Type B pancreatic cell (in vitro differentiated cells): ENCODE results near the gene EIF5AL1. TPM values are rescaled to one million over a fixed set of nuclear protein-coding genes. Genes with fewer than 3 reads are reported as not detected.
"Not testable (repeated sequence)": the region's sequence is repeated elsewhere in the genome, so short reads cannot be mapped to it uniquely, and the experiment has no call there.

ENCODE experiments used
- DNase-seq: peaks from one replicate; pipeline ENCODE4 v3.0.0; 2021; ENCODE audit warnings: mixed read lengths; ENCODE audit not compliant: unreplicated experiment; ENCODE audit errors: extremely low spot score
- H3K27ac Mint-ChIP-seq: 2 replicates; pipeline ENCODE4 v1.8.0; 2021; ENCODE audit warnings: mild to moderate bottlenecking, mixed read lengths
- H3K27me3 Mint-ChIP-seq: 2 replicates; pipeline ENCODE4 v1.8.0; 2021; ENCODE audit warnings: mixed read lengths
- H3K36me3 Mint-ChIP-seq: 2 replicates; pipeline ENCODE4 v1.8.0; 2021; ENCODE audit warnings: mixed read lengths
- H3K4me1 Mint-ChIP-seq: one replicate; pipeline ENCODE4 v1.8.0; 2021; ENCODE audit warnings: mixed read lengths; ENCODE audit not compliant: unreplicated experiment
- H3K4me3 Mint-ChIP-seq: 2 replicates; pipeline ENCODE4 v1.8.0; 2021; ENCODE audit warnings: mild to moderate bottlenecking, mixed read lengths
- H3K9me3 Mint-ChIP-seq: 2 replicates; pipeline ENCODE4 v1.8.0; 2021; ENCODE audit warnings: mixed read lengths
- total RNA-seq: library from RNA; stranded (reverse); gene quantifications from 2 replicates; pipeline ENCODE4 v1.2.1, GENCODE V29; 2021; ENCODE audit warnings: low replicate concordance
- TF ChIP-seq, protein P1 (sequence below): fragments of 200-600 bp; sonication (generic); conservative IDR thresholded peaks from 2 replicates; pipeline ENCODE4 v1.5.0; 2021; ENCODE audit warnings: antibody characterized with exemption, mild to moderate bottlenecking

Gene EIF5AL1
- total RNA-seq, 1 donor from 2014 or later = not detected

DNA sequence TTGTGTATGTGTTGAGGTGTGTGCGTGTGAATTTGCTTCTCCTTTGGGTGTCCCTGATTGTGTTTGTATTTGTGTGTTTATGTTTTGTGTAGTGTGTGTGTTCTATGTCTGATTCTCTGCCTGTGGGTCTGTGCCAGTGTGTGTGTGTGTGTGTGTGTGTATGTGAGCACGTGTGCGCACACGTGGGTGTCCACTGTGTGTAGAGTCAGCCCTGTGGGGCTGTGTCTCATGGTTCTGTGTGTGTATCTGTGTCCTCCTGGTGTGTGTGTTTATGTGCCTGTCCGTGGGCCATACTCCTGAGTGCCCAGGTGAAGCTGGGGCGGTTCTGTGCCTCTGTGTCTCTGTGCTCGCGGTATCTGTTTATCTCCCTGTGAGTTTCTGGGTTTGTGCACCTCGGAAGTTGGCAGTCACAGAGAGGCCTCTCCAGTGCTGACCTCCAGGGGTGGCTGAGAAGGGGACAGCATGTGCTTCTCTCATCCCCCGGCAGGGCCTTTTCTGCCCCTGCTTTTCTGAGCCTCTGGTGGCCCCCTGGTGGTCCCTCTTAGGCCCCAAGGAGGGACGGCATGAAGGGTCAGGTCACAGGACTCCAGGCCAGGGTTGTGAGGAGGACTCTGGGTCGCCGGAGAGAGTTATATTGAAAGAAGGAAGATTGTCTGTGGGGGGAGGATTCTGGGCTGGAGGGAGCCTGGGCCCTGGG is 11.0 kb downstream of the EIF5AL1 start:
- TF ChIP-seq, protein P1, sequence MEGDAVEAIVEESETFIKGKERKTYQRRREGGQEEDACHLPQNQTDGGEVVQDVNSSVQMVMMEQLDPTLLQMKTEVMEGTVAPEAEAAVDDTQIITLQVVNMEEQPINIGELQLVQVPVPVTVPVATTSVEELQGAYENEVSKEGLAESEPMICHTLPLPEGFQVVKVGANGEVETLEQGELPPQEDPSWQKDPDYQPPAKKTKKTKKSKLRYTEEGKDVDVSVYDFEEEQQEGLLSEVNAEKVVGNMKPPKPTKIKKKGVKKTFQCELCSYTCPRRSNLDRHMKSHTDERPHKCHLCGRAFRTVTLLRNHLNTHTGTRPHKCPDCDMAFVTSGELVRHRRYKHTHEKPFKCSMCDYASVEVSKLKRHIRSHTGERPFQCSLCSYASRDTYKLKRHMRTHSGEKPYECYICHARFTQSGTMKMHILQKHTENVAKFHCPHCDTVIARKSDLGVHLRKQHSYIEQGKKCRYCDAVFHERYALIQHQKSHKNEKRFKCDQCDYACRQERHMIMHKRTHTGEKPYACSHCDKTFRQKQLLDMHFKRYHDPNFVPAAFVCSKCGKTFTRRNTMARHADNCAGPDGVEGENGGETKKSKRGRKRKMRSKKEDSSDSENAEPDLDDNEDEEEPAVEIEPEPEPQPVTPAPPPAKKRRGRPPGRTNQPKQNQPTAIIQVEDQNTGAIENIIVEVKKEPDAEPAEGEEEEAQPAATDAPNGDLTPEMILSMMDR = peak; percentile 28
- not testable (repeated sequence) for H3K4me1 Mint-ChIP-seq, H3K36me3 Mint-ChIP-seq, DNase-seq, H3K27me3 Mint-ChIP-seq, H3K4me3 Mint-ChIP-seq, H3K27ac Mint-ChIP-seq, H3K9me3 Mint-ChIP-seq

- H3K27ac Mint-ChIP-seq, H3K4me3 Mint-ChIP-seq, H3K4me1 Mint-ChIP-seq, H3K27me3 Mint-ChIP-seq, DNase-seq, H3K36me3 Mint-ChIP-seq, H3K9me3 Mint-ChIP-seq: not testable (repeated sequence)
Measured at GRCh38 chr10:79525049-79525710, 12.8 kb downstream of the EIF5AL1 start.

- not testable (repeated sequence) for H3K9me3 Mint-ChIP-seq, H3K4me1 Mint-ChIP-seq, H3K27me3 Mint-ChIP-seq, H3K36me3 Mint-ChIP-seq, DNase-seq, H3K4me3 Mint-ChIP-seq, H3K27ac Mint-ChIP-seq
Measured at GRCh38 chr10:79528261-79528660, 15.9 kb downstream of the EIF5AL1 start.

- not testable (repeated sequence) for H3K4me3 Mint-ChIP-seq, H3K4me1 Mint-ChIP-seq, H3K36me3 Mint-ChIP-seq, H3K27ac Mint-ChIP-seq, H3K9me3 Mint-ChIP-seq, DNase-seq, H3K27me3 Mint-ChIP-seq
Measured at GRCh38 chr10:79533142-79533902, 21.0 kb downstream of the EIF5AL1 start.

DNA sequence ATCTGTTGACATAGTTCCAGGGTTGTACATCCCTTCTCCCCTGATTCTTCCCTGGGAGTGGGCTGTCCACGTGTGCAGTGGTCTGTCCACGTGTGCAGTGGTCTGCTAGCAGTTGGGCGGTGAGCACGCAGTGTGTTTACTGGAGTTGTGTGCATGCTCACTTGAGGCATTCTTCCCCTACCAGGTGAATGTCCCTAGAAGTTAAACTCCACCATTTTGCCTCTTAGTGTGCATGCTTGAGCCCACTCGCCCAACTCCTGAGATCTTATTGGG is 21.5 kb downstream of the EIF5AL1 start:
- H3K4me3 Mint-ChIP-seq, H3K9me3 Mint-ChIP-seq, H3K27ac Mint-ChIP-seq, H3K4me1 Mint-ChIP-seq, H3K27me3 Mint-ChIP-seq, H3K36me3 Mint-ChIP-seq, DNase-seq: not testable (repeated sequence)

DNA sequence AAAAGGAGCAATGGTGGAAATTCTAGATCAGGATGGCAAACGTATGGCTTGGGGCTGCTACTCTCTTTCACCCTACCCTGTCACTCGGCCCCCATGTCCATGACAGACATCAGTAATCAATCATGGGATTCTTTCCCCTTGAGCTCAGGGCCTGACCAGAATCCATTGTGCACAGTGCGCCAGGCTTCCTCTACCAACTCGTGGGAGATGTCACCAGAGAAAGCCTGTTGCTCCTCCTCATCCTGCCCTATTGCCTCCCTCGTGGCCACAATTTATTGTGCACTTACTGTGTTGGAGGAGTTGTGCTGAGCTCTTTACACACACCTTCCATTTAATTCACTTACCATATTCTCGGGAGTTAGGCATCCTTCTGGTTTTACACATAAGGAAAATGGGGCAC is 26.0 kb downstream of the EIF5AL1 start:
- H3K4me1 Mint-ChIP-seq, H3K9me3 Mint-ChIP-seq, H3K36me3 Mint-ChIP-seq, H3K27me3 Mint-ChIP-seq, H3K27ac Mint-ChIP-seq, H3K4me3 Mint-ChIP-seq, DNase-seq: not testable (repeated sequence)

GRCh38 chr10:79540930-79541329 is 28.6 kb downstream of the EIF5AL1 start:
- DNase-seq, H3K9me3 Mint-ChIP-seq, H3K27me3 Mint-ChIP-seq, H3K36me3 Mint-ChIP-seq, H3K27ac Mint-ChIP-seq, H3K4me3 Mint-ChIP-seq, H3K4me1 Mint-ChIP-seq: not testable (repeated sequence)

GRCh38 chr10:79542626-79543025 is 30.3 kb downstream of the EIF5AL1 start:
- no peak overlapping the region for H3K27ac Mint-ChIP-seq
- TF ChIP-seq, protein P1 = no peak
- H3K4me1 Mint-ChIP-seq = no peaks in the 10 kb centered on the region
- peaks cover 6% of the 10 kb centered on the region for H3K27me3 Mint-ChIP-seq
- H3K36me3 Mint-ChIP-seq = no peaks in the 10 kb centered on the region
- H3K4me3 Mint-ChIP-seq = no peak overlapping the region
- no peaks in the 10 kb centered on the region for H3K9me3 Mint-ChIP-seq
- no peak for DNase-seq

GRCh38 chr10:79544408-79544807 is 32.1 kb downstream of the EIF5AL1 start:
- H3K27ac Mint-ChIP-seq, DNase-seq, H3K9me3 Mint-ChIP-seq, H3K36me3 Mint-ChIP-seq, H3K4me3 Mint-ChIP-seq, H3K4me1 Mint-ChIP-seq: not testable (repeated sequence)
- H3K27me3 Mint-ChIP-seq = peaks cover 11% of the 10 kb centered on the region

DNA sequence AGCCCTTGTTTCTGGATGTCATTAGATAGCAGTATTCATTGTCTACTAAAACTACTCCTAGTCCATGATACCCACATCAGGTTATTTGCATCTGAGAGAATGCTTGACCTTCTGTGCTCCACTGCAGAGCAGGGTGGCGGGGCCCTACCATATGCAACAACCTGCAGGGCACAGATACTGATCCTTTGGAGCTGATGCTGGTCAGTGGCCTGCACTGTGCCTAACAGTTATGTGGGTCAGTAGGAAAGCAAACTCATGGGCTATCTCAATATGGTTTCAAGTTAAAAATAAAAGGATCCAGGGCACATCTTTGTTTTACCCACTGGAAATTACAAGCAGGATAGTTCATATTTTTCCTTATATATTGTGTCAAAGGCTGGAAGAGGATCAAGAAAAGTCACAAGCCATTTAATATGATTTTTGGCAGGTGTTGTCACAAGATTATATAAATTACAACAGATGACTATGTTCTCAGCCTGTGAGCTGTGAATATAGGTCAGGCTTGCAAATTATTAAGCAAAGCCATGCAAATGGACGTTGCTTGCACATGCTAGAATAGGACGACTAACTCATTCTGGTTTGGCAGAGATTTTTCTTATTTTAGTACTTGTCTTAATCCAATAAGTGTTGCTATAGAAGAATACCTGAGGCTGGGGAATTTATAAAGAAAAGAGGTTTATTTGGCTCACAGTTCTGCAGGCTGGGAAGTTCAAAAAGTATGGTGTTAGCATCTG is 32.8 kb downstream of the EIF5AL1 start:
- not testable (repeated sequence) for H3K4me3 Mint-ChIP-seq, DNase-seq, H3K36me3 Mint-ChIP-seq, H3K4me1 Mint-ChIP-seq, H3K9me3 Mint-ChIP-seq, H3K27ac Mint-ChIP-seq
- H3K27me3 Mint-ChIP-seq = peaks cover 14% of the 10 kb centered on the region

- not testable (repeated sequence) for H3K36me3 Mint-ChIP-seq, H3K27ac Mint-ChIP-seq, DNase-seq, H3K9me3 Mint-ChIP-seq, H3K4me1 Mint-ChIP-seq, H3K4me3 Mint-ChIP-seq
- H3K27me3 Mint-ChIP-seq = peaks cover 14% of the 10 kb centered on the region
Measured at GRCh38 chr10:79547128-79547527, 34.8 kb downstream of the EIF5AL1 start.
